Measurements from ENCODE around the gene TADA2B. TPM values are rescaled to one million over a fixed set of nuclear protein-coding genes. Genes with fewer than 3 reads are reported as not detected.

The TADA2B gene
- total RNA-seq, 1 donor from 2014 or later, result 20.0 TPM

GRCh38 chr4:7058792-7059191, 15.6 kb downstream of the TADA2B start:
- DNase-seq (ENCODE audit: low spot score), result no peak

DNA sequence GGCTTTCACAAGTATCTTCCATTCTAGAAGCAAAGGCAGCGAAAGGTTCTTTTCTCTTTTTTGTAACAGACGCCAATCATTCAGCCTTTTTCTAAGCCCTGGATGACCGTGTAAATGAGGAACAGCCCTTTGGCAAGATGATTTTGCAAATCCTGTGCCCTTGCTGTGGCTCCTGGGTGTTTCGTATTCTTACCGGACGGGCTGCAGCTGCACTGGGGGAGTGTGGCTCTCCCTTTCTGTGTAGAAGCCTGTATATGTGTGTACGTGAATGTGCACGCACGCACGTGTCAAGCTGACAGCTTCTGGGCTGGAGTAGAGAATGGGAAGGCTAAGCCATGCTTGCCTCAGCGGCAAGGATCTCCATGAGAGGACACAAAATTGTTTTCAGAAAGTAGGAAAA, 16.5 kb downstream of the TADA2B start:
- DNase-seq (ENCODE audit: low spot score), result no peak

GRCh38 chr4:7060346-7061150, 17.4 kb downstream of the TADA2B start:
- DNase-seq (ENCODE audit: low spot score), result no peak

DNA sequence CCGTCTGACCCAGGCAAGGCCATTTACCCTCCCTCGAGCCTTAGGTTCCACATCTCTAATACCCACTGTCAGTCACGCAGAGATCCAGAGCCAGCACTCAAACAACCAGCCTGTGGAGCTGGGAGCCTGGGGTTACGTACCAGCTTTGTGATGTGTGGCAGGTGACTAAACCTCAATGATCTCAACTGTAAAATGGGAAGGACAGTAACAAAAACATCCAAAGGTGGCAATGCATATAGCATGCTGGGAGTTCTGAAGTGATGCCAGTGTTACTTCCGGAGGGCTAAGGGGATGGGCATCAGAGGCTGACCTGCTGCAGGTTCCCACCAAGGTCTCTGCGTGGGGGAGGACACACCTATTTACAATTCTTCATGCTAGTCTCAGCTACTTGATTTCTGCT, 18.6 kb downstream of the TADA2B start:
- DNase-seq (ENCODE audit: low spot score), result no peak

DNA sequence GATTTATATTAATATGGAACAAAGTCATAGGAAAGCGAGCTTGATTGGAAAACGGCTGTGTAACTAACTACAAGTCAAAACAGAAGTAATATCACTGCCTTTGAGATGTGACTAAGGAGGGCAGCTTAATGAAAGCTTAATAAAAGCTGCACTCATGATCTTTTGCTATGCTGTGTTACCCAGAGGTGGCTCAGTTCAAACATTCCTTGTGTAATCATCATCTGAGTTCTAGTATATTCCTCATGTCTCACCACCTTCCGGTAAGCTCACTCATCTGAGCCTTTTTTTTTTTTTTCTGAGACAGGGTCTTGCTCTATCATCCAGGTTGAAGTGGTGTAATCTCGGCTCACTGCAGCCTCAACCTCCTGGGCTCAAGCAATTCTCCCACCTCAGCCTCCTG, 19.6 kb downstream of the TADA2B start:
- no peak for DNase-seq (ENCODE audit: low spot score)

GRCh38 chr4:7063362-7063761, 20.2 kb downstream of the TADA2B start:
- DNase-seq (ENCODE audit: low spot score), result no peak

DNA sequence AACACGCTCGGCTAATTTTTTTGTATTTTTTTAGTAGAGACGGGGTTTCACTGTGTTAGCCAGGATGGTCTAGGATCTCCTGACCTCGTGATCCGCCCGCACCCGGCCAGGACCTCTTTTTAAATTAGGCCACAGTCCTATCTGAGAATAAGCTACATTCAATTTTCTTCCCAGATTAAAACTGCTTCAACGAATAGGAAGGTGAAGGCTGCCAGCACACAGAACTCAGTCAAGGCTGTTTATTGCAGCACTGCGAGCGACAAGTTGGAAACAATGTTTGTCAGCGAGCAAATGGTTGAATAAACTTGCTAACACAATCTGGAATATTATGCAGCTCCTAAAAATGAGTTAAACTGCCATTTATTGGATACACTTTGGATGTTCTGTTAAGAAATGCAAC, 22.8 kb downstream of the TADA2B start:
- no peak for DNase-seq (ENCODE audit: low spot score)

DNA sequence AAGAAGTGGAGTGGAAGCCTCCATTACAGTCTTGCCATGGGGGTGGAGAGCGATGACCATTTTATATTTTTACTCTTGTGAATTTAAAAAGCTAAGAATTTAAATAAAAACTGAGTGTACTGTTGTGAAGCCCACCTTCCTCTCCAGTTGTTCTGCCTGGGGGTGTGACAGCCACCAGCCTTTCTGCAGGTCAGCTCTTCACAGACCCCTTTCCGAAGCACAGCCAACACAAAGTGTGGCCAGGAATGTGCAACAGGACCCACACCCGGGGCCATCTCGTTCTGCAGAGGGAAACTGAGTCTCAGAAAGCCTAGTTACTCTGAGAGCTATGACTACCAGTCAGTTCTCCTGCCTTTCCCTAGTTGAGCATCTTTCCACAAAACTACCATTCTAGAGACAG, 23.3 kb downstream of the TADA2B start:
- no peak for DNase-seq (ENCODE audit: low spot score)

DNA sequence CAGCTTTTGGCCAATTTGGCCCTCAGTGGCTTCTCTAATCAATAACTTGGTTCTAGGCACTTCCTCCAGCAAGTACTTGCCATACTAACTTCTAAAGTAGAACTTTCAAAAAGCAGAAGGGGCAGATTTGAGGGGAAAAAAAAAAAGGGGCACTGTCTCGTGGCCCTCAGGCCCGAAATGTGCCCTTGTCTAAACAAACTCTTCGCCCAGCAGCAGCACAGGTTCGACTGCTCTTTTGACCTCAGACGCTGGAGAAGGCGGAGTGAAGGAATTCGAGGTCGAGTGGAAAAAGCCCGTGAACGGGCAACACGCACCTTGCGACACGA, 23.9 kb downstream of the TADA2B start:
- no peak for DNase-seq (ENCODE audit: low spot score)

- DNase-seq (ENCODE audit: low spot score), result peak; percentile 100
Measured at GRCh38 chr4:7067452-7068278, 24.5 kb downstream of the TADA2B start, which contains the start of gene GRPEL1. Gene GRPEL1, minus strand, starts transcription at chr4:7068064. Its CDS starts 32 bp downstream, at chr4:7068032.

DNA sequence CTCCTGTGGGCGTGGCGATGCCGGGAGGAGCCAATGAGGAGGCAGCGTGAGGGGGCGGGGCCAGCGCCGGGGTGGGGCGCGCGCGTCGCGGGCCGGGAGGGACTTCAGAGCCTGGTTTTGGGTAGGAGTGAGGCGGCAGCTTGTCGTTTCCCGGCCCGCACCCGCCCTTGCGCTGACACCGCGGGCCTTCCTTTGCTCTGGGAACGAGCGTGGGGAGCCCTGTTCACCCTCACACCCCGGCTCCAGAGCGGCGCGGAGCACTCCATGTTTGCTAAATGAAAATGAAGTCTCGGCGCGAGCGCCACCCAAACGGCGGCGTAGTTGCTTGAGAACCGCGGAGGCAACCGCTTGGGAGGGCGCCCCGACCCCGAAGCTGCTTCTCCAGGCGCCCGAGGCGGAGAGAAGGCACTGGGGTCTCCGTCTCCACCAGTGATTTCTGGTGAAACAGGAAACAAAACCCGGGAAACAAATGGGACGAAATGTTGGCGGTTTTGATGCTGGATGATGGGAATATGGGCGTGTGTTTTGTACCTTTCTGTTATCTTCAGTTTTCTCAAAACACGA, 25.2 kb downstream of the TADA2B start:
- no peak for DNase-seq (ENCODE audit: low spot score)

- no peak for DNase-seq (ENCODE audit: low spot score)
Measured at GRCh38 chr4:7068883-7069282, 25.7 kb downstream of the TADA2B start.

- peak; percentile 90 for DNase-seq (ENCODE audit: low spot score)
Measured at GRCh38 chr4:7070729-7071511, 27.7 kb downstream of the TADA2B start.

- DNase-seq (ENCODE audit: low spot score), result no peak
Measured at GRCh38 chr4:7073059-7073458, 29.9 kb downstream of the TADA2B start.

GRCh38 chr4:7073526-7074390, 30.6 kb downstream of the TADA2B start:
- DNase-seq (ENCODE audit: low spot score), result no peak

GRCh38 chr4:7074426-7074825, 31.3 kb downstream of the TADA2B start:
- DNase-seq (ENCODE audit: low spot score), result no peak

DNA sequence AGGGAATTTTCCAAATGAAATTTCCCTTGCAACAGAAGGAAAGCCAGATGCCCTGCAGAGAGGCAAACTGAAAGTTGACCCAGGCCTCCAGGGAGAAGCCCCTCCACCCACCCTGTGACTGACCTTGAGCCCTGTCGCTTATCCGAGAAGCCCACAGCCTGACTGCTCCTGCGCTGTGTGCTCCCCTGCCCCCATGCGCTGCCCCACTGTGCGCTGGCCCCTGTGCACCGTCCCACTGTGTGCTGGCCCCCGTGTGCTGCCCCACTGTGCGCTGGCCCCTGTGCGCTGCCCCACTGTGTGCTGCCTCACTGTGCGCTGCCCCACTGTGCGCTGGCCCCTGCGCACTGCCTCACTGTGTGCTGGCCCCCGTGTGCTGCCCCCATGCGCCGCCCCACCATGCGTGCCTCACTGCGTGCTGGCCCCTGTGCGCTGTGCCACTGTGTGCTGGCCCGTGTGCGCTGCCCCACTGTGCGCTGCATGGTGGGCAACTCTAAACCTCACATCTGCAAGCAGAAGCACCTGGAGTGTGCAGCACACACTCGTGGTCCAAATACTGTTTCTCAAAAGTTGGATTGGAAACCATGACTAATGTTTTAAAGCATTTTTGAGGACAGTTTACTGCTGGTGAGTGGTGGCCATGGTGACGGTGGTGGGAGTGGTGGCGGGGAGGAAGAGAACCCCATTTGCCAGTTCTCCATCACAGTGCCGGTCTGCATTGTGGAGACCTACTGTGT, 33.0 kb downstream of the TADA2B start:
- no peak for DNase-seq (ENCODE audit: low spot score)

- DNase-seq (ENCODE audit: low spot score), result no peak
Measured at GRCh38 chr4:7076696-7077082, 33.5 kb downstream of the TADA2B start.

DNA sequence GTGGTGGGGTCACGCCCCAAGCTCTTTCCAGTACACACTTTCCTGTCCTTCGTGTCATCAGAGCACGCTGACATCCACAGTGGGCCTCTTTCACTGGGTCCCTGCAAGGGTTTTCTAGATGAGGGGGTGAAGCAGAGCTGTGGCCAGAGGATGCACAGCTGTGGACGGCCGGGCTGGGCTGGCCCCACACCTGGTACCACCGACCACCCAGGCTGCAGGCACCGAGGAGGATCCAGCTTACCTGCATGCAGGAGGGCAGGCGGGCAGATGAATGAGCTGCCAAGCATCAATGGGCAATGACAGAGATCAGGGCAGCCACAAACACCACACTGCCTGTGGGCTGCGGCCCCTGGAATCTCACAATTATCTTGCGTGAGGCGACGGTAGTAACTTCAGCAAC, 34.2 kb downstream of the TADA2B start:
- DNase-seq (ENCODE audit: low spot score), result no peak

GRCh38 chr4:7078025-7078424, 34.9 kb downstream of the TADA2B start:
- no peak for DNase-seq (ENCODE audit: low spot score)

Measured in ureter (tissue), 1 donor.